ENCODE data around the gene ULK4. TPM values are rescaled to one million over a fixed set of nuclear protein-coding genes. Genes with fewer than 3 reads are reported as not detected.

The ULK4 gene
- total and polyA plus RNA-seq, 2 donors (not counting 1 experiment from before 2014, with no cell fraction given): 9.1 to 9.7 TPM

- Histone ChIP-seq H3K4me1 (ENCODE audit: control insufficient read depth, extremely low read depth, insufficient read depth, low read length) (no peaks in the 10 kb centered on the region), H3K4me2 (ENCODE audit: extremely low read depth, insufficient read depth, low read length) (no peak overlapping the region), H2AFZ (ENCODE audit: low read length) (no peak overlapping the region), H3K27ac (ENCODE audit: insufficient read depth, low read length) (no peak overlapping the region), H3K9me3 (ENCODE audit: control insufficient read depth, insufficient read depth, low read depth, low read length) (no peaks in the 10 kb centered on the region), H4K20me1 (ENCODE audit: control insufficient read depth, extremely low read depth, insufficient read depth, low read length) (no peaks in the 10 kb centered on the region), H3K36me3 (ENCODE audit: control insufficient read depth, insufficient read depth, low read length) (no peaks in the 10 kb centered on the region), H3K79me2 (ENCODE audit: control insufficient read depth, insufficient read depth, low read length) (no peaks in the 10 kb centered on the region), H3K27me3 (ENCODE audit: control insufficient read depth, insufficient read depth, low read length) (no peaks in the 10 kb centered on the region), H3K9ac (ENCODE audit: insufficient read depth, low read length) (no peak overlapping the region), H3K4me3 (replicated peaks in 1 of 4; ENCODE audit: control extremely low read depth in 1 of 4, insufficient read depth in 1 of 4, low read depth in 3 of 4, low read length in 4 of 4) (no peak overlapping the region)
- TF ChIP-seq, protein P1, sequence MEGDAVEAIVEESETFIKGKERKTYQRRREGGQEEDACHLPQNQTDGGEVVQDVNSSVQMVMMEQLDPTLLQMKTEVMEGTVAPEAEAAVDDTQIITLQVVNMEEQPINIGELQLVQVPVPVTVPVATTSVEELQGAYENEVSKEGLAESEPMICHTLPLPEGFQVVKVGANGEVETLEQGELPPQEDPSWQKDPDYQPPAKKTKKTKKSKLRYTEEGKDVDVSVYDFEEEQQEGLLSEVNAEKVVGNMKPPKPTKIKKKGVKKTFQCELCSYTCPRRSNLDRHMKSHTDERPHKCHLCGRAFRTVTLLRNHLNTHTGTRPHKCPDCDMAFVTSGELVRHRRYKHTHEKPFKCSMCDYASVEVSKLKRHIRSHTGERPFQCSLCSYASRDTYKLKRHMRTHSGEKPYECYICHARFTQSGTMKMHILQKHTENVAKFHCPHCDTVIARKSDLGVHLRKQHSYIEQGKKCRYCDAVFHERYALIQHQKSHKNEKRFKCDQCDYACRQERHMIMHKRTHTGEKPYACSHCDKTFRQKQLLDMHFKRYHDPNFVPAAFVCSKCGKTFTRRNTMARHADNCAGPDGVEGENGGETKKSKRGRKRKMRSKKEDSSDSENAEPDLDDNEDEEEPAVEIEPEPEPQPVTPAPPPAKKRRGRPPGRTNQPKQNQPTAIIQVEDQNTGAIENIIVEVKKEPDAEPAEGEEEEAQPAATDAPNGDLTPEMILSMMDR (conservative IDR thresholded peaks at IDR 0.05 in 1 of 2, IDR thresholded peaks at IDR 0.05 in 1 of 2; ENCODE audit: low read depth in 1 of 2, low read length in 2 of 2): no peak
- no peak for TF ChIP-seq EZH2 (IDR thresholded peaks at IDR 0.05; ENCODE audit: low read length, missing control alignments)
- DNase-seq (ENCODE audit: low read depth in 2 of 2): no peak
Measured at GRCh38 chr3:41661796-41662195, 300.1 kb downstream of the ULK4 start.

- Histone ChIP-seq H3K9ac (ENCODE audit: insufficient read depth, low read length) (no peak overlapping the region), H2AFZ (ENCODE audit: low read length) (no peak overlapping the region), H3K27me3 (ENCODE audit: control insufficient read depth, insufficient read depth, low read length) (no peaks in the 10 kb centered on the region)
Measured at GRCh38 chr3:41660510-41660909, 301.4 kb downstream of the ULK4 start.

DNA sequence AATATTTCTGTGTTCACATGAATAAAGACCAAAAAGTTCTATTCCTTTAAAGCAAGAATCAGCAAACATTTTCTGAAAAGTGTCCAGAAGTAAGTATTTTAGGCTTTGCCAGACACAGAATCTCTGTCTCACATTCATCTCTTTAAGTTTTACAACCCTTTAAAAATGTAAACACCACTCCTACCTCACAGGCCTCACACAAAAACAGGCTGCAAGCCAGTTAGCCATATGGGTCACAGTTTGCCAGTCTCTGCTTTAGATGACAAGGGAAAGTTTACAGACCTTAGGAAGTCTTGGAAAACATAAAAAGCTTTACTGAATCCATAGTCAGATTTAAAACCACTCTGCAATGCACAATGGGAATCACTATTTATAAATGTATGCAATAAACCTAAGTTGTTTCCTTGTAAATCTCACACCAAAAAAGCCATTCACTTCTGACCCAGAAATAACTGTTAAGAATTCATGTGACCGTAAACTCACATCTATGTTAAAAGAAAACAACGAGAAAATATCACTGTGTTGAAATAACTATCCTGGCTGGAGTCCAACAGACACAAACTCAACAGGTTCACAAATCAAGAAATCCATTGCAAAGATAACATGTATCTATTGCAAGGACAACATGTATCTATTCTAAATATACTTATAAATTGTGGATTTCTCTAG is 308.2 kb downstream of the ULK4 start:
- no peak overlapping the region for H2AFZ ChIP-seq (ENCODE audit: low read length)
- no peaks in the 10 kb centered on the region for H4K20me1 ChIP-seq (ENCODE audit: control insufficient read depth, extremely low read depth, insufficient read depth, low read length)
- no peaks in the 10 kb centered on the region for H3K9me3 ChIP-seq (ENCODE audit: control insufficient read depth, insufficient read depth, low read depth, low read length)
- no peak overlapping the region for H3K4me3 ChIP-seq (replicated peaks in 1 of 4; ENCODE audit: control extremely low read depth in 1 of 4, insufficient read depth in 1 of 4, low read depth in 3 of 4, low read length in 4 of 4)
- H3K79me2 ChIP-seq (ENCODE audit: control insufficient read depth, insufficient read depth, low read length): no peaks in the 10 kb centered on the region
- no peak overlapping the region for H3K4me2 ChIP-seq (ENCODE audit: extremely low read depth, insufficient read depth, low read length)
- no peak overlapping the region for H3K9ac ChIP-seq (ENCODE audit: insufficient read depth, low read length)
- no peaks in the 10 kb centered on the region for H3K27me3 ChIP-seq (ENCODE audit: control insufficient read depth, insufficient read depth, low read length)
- TF ChIP-seq, protein P1 (conservative IDR thresholded peaks at IDR 0.05 in 1 of 2, IDR thresholded peaks at IDR 0.05 in 1 of 2; ENCODE audit: low read depth in 1 of 2, low read length in 2 of 2): no peak
- TF ChIP-seq EZH2 (IDR thresholded peaks at IDR 0.05; ENCODE audit: low read length, missing control alignments): no peak
- H3K27ac ChIP-seq (ENCODE audit: insufficient read depth, low read length): no peak overlapping the region
- no peaks in the 10 kb centered on the region for H3K4me1 ChIP-seq (ENCODE audit: control insufficient read depth, extremely low read depth, insufficient read depth, low read length)
- no peaks in the 10 kb centered on the region for H3K36me3 ChIP-seq (ENCODE audit: control insufficient read depth, insufficient read depth, low read length)
- DNase-seq (ENCODE audit: low read depth in 2 of 2): peak in 1 of 2 donors; percentile 39

More at GRCh38 chr3:41660510-41660909, 301.4 kb downstream of the ULK4 start:
- Histone ChIP-seq H3K36me3 (ENCODE audit: control insufficient read depth, insufficient read depth, low read length) (no peaks in the 10 kb centered on the region), H3K4me1 (ENCODE audit: control insufficient read depth, extremely low read depth, insufficient read depth, low read length) (no peaks in the 10 kb centered on the region), H3K79me2 (ENCODE audit: control insufficient read depth, insufficient read depth, low read length) (no peaks in the 10 kb centered on the region), H3K4me2 (ENCODE audit: extremely low read depth, insufficient read depth, low read length) (no peak overlapping the region), H3K9me3 (ENCODE audit: control insufficient read depth, insufficient read depth, low read depth, low read length) (no peaks in the 10 kb centered on the region), H3K4me3 (replicated peaks in 1 of 4; ENCODE audit: control extremely low read depth in 1 of 4, insufficient read depth in 1 of 4, low read depth in 3 of 4, low read length in 4 of 4) (no peak overlapping the region), H3K27ac (ENCODE audit: insufficient read depth, low read length) (no peak overlapping the region), H4K20me1 (ENCODE audit: control insufficient read depth, extremely low read depth, insufficient read depth, low read length) (no peaks in the 10 kb centered on the region)
- TF ChIP-seq, protein P1 (conservative IDR thresholded peaks at IDR 0.05 in 1 of 2, IDR thresholded peaks at IDR 0.05 in 1 of 2; ENCODE audit: low read depth in 1 of 2, low read length in 2 of 2): no peak
- TF ChIP-seq EZH2 (IDR thresholded peaks at IDR 0.05; ENCODE audit: low read length, missing control alignments): no peak
- no peak for DNase-seq (ENCODE audit: low read depth in 2 of 2)
